GM10847 (cell line): Measurements from ENCODE around the gene KCNQ2.

Source experiments
- POLR2A ChIP-seq: IDR thresholded peaks from 2 replicates; pipeline ENCODE4 v1.6.1; 2011; ENCODE audit not compliant: insufficient read length; ENCODE audit errors: extremely low read depth

The KCNQ2 gene

GRCh38 chr20:63469713-63470101 lies 2.7 kb downstream of the KCNQ2 start:
- no peak for TF ChIP-seq POLR2A

DNA sequence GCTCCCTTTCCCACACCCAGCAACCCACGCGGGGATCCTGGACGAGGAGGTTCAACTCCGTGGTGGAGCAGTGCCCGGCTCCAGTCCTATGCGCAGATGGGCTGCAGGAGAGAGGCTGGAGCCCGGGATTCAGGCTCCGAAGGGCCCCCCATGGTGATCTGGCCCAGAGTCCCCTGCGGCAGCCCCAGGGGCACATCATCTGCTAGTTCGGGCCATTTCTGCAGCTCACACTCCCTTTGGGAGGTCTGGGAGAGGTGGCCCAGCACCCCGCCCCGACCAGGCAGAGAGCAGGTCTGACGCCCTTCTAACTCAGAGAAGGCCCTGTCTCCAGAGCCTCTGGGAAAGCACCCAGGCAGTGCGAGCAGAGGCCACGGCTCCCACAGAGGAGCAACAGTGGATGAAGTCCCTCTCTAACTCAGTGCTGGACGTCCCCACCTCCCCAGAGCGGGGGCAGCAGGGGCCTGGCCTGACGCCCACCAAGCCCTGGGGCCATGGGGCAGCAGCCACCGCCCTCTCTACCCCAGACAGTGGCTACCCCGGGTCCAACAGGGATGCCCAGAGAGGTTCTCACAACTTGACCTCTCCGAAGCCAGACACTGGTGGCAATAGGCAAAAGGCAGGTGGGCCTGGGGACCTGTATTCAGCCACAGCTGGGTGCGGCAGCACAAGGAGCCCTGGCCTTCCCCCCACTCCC lies 3.3 kb downstream of the KCNQ2 start:
- no peak for TF ChIP-seq POLR2A

- no peak for TF ChIP-seq POLR2A
Observed at GRCh38 chr20:63468421-63468820, 4.0 kb downstream of the KCNQ2 start.

DNA sequence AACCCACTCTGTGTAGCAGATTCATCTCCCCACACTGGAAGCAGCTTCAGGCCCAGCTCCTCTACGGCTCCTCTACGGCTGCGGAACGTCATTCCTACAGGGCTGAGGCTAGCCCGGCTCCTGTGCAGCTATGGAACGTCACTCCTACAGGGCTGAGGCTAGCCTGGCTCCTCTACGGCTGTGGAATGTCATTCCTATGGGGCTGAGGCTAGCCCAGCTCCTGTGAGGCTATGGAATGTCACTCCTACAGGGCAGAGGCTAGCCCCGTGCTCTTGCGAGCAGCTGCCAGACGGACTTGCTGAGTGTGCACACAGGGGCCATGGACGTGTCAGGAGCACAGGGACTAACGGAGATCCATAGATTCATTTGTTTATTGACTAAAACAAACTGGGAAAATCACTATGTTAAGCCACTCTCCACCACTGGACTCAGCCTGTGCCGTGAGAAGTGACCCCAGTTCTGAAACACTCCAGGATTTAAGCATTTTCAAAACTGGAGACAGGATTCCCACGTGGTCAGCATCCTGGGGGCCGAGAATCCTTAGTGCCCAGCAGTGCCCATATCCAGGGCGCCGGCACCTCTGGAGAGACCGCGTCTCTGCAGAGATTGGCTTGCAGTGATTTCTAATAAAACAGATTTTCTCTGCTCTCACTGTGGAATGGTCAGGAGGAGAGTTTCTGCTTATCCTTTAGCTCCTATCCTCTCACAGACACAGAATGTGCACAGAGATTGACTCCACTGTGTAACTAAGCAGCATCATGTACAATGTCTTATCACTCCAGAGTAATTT lies 5.0 kb downstream of the KCNQ2 start:
- TF ChIP-seq POLR2A: no peak

- TF ChIP-seq POLR2A: no peak
Observed at GRCh38 chr20:63466861-63467260, 5.6 kb downstream of the KCNQ2 start.

- TF ChIP-seq POLR2A: no peak
Observed at GRCh38 chr20:63466250-63466825, 6.1 kb downstream of the KCNQ2 start.

DNA sequence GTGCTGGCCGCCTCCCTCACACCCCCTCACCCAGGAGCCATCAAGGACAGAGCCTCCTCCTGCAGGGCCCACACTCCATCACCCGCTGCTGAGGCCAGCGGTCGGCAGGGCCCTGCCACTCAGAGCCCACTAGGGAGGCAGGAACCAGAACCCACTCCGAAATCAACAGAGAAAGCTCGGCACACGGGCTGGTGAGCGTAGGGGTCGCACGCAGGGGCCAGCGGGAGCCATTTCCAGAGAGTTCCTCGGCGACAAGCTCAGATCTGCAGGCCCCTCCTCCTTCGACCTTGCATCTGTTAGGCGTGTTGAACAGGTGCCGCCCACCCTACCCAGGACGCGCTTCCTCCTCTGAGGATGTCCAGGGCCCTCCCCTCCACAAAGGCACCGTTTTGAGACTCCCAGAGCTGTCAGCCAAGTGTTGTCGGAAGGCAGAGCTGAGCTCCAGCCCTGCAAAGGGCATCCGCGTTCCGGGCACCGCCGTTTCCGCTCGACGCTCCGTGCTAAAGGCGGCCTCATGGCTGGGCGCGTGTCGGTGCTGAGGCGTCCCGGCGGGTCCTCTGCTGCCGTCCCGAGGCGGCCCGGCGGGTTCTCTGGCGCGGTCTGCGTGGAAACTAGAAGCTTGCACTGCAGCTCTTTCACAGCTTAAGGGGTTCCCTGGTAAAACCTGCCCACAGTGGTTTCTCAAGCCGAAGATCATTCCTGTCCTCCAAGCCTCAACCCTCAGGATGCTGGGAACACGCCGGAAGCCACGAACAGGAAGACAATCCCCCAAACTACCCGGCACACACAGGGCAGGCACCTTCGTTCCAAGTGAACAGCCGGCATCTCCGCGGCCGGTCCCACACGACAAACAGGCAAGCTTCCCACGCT lies 6.8 kb downstream of the KCNQ2 start:
- no peak for TF ChIP-seq POLR2A

DNA sequence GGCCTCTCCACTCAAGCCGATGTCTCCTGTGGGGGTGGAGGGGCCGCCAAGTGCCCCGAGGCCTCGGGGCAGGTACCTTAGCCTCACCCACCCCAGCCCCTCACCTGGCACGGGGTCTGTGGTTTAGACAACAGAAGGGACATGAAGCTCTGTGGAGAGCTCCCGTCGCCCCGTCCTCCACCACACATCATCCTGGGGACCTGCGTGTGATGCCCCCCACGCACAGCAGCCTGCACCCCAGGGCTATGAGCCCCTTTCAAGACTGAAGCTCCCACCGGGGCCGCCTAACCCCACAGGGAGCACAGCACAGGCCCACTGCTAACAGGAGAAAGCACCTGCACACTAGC lies 8.2 kb downstream of the KCNQ2 start:
- TF ChIP-seq POLR2A: no peak

DNA sequence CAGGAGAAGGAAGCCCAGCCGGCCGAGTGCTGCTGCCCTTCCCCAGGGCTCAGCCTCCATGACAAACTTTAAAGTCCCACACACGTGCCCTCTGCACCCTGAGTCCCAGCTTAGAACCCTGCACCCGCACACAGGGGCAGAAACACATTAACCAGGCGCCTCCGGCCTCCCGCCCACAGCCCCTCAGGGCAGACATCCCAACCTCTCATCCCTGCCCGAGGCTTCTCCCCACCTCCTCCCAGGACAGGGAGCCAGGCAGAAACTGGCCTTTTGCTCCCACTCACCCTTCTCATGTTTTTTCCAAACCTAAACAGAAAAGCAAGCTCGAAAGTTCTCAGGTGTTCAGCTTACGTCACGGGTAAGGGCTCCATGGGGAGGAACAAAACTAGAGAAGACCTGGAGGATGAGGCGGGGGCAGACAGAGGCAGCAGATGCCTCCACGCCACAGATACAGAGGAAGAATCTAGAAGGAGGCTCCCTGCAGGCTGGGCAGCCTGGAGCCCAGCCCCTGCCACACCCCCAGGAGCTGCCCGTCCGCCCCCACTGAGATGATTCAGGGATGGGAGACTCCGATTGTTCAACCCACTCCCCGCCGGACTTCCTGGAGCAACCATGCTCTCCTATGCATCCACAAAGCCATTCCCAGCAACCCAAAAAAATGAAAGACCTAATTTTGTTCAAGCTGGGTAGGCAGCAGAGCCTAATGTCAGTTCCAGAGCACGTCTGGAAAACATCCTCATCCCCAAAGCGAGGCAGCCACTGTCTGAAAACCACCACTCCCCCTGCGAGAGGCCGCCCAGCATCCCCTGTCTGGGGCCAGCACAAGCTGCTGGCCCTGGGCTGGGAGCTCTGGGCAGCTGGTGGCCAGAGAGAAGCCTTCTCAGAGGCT lies 8.8 kb downstream of the KCNQ2 start:
- no peak for TF ChIP-seq POLR2A

- no peak for TF ChIP-seq POLR2A
Observed at GRCh38 chr20:63462244-63462643, 10.2 kb downstream of the KCNQ2 start.

- TF ChIP-seq POLR2A: no peak
Observed at GRCh38 chr20:63461104-63461763, 11.2 kb downstream of the KCNQ2 start.

DNA sequence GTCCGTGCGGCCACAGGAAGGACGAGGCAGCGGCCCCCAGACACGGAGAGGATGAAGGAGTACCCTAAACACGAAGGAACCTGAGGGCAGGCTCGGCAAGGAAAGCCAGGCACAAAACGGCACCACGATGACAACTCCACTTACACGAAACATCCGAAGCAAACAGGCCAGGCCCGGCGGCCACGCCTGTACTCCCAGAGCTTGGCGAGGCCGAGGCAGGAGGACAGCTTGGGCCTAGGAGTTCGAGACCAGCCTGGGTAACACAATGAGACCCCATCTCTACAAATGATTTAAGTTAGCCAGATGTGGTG lies 13.4 kb downstream of the KCNQ2 start:
- no peak for TF ChIP-seq POLR2A

- no peak for TF ChIP-seq POLR2A
Observed at GRCh38 chr20:63458170-63459069, 14.0 kb downstream of the KCNQ2 start.
